Vagina (tissue), 2 donors: ENCODE results near the gene MMP1.

ENCODE experiments used
- POLR2A ChIP-seq, 2 donors: fragments of 450-650 bp; IDR thresholded peaks; one replicate each; pipeline ENCODE4 v1.6.1; 2017; ENCODE audit warnings: antibody characterized with exemption in 2 of 2, mild to moderate bottlenecking in 2 of 2, moderate library complexity in 2 of 2
- TF ChIP-seq, protein P1 (sequence below), 3 experiments: fragments of 450-650 bp in 2 of 3; fragments of 200-600 bp in 1 of 3; sonication (generic) in 1 of 3; IDR thresholded peaks; one replicate each; pipeline ENCODE4 v1.5.1; 2017 to 2019; ENCODE audit warnings: antibody characterized with exemption in 3 of 3, mild to moderate bottlenecking in 2 of 3, moderate library complexity in 2 of 3

DNA sequence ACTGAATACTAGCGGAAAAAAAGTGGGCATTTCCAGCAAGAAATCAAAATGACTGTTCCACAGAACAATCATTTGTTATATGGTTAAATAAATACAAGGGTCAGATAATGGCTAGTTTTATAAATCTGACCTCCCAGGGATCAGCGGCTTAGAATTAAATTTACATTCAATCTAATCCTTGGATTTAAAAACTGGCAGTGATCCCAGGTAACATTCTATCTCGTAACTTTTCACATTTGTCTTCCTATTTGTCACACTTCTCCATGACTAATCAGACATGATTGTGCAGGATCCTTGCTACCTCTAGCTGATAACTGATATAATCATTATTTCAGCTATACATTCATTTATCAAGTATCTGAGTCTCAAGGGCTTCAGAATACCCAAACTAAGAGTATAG is 48.3 kb upstream of the MMP1 start:
- TF ChIP-seq, protein P1, sequence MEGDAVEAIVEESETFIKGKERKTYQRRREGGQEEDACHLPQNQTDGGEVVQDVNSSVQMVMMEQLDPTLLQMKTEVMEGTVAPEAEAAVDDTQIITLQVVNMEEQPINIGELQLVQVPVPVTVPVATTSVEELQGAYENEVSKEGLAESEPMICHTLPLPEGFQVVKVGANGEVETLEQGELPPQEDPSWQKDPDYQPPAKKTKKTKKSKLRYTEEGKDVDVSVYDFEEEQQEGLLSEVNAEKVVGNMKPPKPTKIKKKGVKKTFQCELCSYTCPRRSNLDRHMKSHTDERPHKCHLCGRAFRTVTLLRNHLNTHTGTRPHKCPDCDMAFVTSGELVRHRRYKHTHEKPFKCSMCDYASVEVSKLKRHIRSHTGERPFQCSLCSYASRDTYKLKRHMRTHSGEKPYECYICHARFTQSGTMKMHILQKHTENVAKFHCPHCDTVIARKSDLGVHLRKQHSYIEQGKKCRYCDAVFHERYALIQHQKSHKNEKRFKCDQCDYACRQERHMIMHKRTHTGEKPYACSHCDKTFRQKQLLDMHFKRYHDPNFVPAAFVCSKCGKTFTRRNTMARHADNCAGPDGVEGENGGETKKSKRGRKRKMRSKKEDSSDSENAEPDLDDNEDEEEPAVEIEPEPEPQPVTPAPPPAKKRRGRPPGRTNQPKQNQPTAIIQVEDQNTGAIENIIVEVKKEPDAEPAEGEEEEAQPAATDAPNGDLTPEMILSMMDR (IDR thresholded peaks at IDR 0.05) = no peak
- TF ChIP-seq POLR2A (IDR thresholded peaks at IDR 0.05) = no peak
